ENCODE results near the gene CDH11. TPM values are rescaled to one million over a fixed set of nuclear protein-coding genes. Genes with fewer than 3 reads are reported as not detected.

Gene CDH11
- total RNA-seq, 1 experiment from 2014 or later: 297 TPM

DNA sequence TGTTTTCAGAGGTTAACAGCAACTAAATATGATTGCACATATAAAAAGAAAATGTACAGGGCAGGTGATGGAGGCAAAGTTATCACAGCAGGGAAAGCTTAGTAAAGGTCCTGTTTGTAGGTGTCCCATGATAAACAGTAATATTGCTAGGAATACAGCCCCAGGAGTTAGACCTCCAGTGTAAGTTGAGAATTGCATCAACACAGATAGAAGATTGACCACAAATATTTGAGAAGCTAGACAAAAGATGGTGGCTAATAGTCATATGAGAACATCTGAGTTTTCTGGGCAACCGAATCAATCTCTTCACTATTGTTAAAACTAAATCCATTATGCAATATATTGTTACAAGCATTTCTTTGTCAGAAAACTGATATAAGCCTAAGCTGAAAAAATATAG, 152.6 kb downstream of the CDH11 start:
- Histone ChIP-seq H3K4me1 (ENCODE audit: insufficient read depth, low read length, poor library complexity, severe bottlenecking) (peaks cover 49% of the 10 kb centered on the region), H3K27ac (ENCODE audit: low read depth, low read length, poor library complexity, severe bottlenecking) (no peak overlapping the region), H3K27me3 (replicated peaks; ENCODE audit: insufficient read depth, low read depth, low read length, poor library complexity) (no peaks in the 10 kb centered on the region), H3K4me3 (ENCODE audit: low read depth, low read length, poor library complexity, severe bottlenecking) (no peak overlapping the region), H3K9me3 (ENCODE audit: low read depth, low read length, poor library complexity, severe bottlenecking) (no peaks in the 10 kb centered on the region), H3K36me3 (ENCODE audit: insufficient read depth, low read length, poor library complexity, severe bottlenecking) (peaks cover 77% of the 10 kb centered on the region)
- BruUV-seq (replicated peaks): no TSS peak
- DNase-seq (ENCODE audit: low spot score): no peak
- intact Hi-C loops (cut with micrococcal nuclease; ENCODE audit: unreplicated experiment): loop anchor here (5.0 kb wide), 1 partner anchor 97 kb away; no protein-coding TSS in a partner anchor
- TF ChIP-seq CTCF (conservative IDR thresholded peaks at IDR 0.05; ENCODE audit: low read depth, low read length) (no peak), EZH2 (IDR thresholded peaks at IDR 0.05; ENCODE audit: borderline replicate concordance, low read depth, low read length, poor library complexity, severe bottlenecking) (no peak)
- POLR2A ChIA-PET (ENCODE audit: low non-redundant PET): no interaction called here
- CTCF ChIA-PET: no interaction called here

DNA sequence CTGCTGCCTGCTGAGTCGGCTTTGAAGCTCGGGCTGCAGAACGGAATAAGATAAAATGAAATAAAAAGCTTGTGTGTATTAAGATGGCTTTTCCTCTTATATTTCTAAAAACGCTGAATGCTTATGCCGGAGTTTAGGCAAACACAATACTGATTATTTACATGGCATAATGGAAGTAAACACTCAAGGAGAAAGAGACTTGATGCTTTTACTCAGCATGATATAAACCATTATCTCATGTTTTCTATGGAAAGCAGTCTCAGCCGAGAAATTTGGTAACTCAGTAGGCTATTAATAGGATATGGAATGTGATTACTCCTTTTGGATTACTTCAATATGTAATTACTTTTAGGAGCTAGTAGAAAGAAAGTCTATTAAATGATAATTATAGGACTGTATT, 153.3 kb downstream of the CDH11 start:
- H3K27ac ChIP-seq (ENCODE audit: low read depth, low read length, poor library complexity, severe bottlenecking): no peak overlapping the region
- intact Hi-C loops (cut with micrococcal nuclease; ENCODE audit: unreplicated experiment): loop anchor here (5.0 kb wide), 1 partner anchor 96 kb away; no protein-coding TSS in a partner anchor
- CTCF ChIA-PET: no interaction called here

DNA sequence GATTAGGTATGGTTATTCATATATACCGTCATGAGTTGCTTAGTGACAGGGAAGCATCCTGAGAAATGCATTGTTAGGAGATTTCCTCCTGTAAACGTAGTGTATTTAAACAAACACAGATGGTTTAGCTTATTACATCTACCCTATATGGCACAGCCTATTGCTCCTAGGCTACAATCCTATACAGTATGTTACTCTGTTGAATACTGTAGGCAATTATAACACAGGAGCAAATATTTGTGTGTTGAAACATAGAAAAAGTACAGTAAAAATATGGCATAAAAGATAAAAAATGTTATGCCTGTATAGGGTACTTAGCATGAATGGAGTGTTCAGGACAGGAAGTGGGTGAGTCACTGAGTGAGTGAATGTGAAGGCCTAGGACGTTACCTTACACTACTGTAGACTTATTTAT, 157.7 kb downstream of the CDH11 start:
- H3K27me3 ChIP-seq (replicated peaks; ENCODE audit: insufficient read depth, low read depth, low read length, poor library complexity): no peaks in the 10 kb centered on the region
- no peaks in the 10 kb centered on the region for H3K9me3 ChIP-seq (ENCODE audit: low read depth, low read length, poor library complexity, severe bottlenecking)
- BruUV-seq (replicated peaks): no TSS peak
- no peak overlapping the region for H3K4me3 ChIP-seq (ENCODE audit: low read depth, low read length, poor library complexity, severe bottlenecking)
- H3K27ac ChIP-seq (ENCODE audit: low read depth, low read length, poor library complexity, severe bottlenecking): no peak overlapping the region
- TF ChIP-seq CTCF (conservative IDR thresholded peaks at IDR 0.05; ENCODE audit: low read depth, low read length): no peak
- no peak for TF ChIP-seq EZH2 (IDR thresholded peaks at IDR 0.05; ENCODE audit: borderline replicate concordance, low read depth, low read length, poor library complexity, severe bottlenecking)
- H3K36me3 ChIP-seq (ENCODE audit: insufficient read depth, low read length, poor library complexity, severe bottlenecking): peaks cover 50% of the 10 kb centered on the region
- intact Hi-C loops (cut with micrococcal nuclease; ENCODE audit: unreplicated experiment): no loop called here
- CTCF ChIA-PET: no interaction called here
- H3K4me1 ChIP-seq (ENCODE audit: insufficient read depth, low read length, poor library complexity, severe bottlenecking): peaks cover 3% of the 10 kb centered on the region
- POLR2A ChIA-PET (ENCODE audit: low non-redundant PET): no interaction called here
- DNase-seq (ENCODE audit: low spot score): peak; percentile 41

More for the DNA sequence above, 153.3 kb downstream of the CDH11 start:
- peaks cover 42% of the 10 kb centered on the region for H3K4me1 ChIP-seq (ENCODE audit: insufficient read depth, low read length, poor library complexity, severe bottlenecking)
- no peak overlapping the region for H3K4me3 ChIP-seq (ENCODE audit: low read depth, low read length, poor library complexity, severe bottlenecking)
- no TSS peak for BruUV-seq (replicated peaks)
- DNase-seq (ENCODE audit: low spot score): no peak
- no peaks in the 10 kb centered on the region for H3K9me3 ChIP-seq (ENCODE audit: low read depth, low read length, poor library complexity, severe bottlenecking)
- POLR2A ChIA-PET (ENCODE audit: low non-redundant PET): no interaction called here
- H3K36me3 ChIP-seq (ENCODE audit: insufficient read depth, low read length, poor library complexity, severe bottlenecking): peaks cover 72% of the 10 kb centered on the region
- TF ChIP-seq CTCF (conservative IDR thresholded peaks at IDR 0.05; ENCODE audit: low read depth, low read length) (no peak), EZH2 (IDR thresholded peaks at IDR 0.05; ENCODE audit: borderline replicate concordance, low read depth, low read length, poor library complexity, severe bottlenecking) (no peak)
- H3K27me3 ChIP-seq (replicated peaks; ENCODE audit: insufficient read depth, low read depth, low read length, poor library complexity): no peaks in the 10 kb centered on the region
